Left lung (tissue), 10 donors: ENCODE data around the gene EPPIN. TPM values are rescaled to one million over a fixed set of nuclear protein-coding genes. Genes with fewer than 3 reads are reported as not detected.

Experiments used
- ATAC-seq: fragments of 200-7000 bp; cut with Tn5 transposase; one replicate; pipeline ENCODE4 v1.9.1; 2020; ENCODE audit warnings: moderate library complexity
- DNase-seq, 4 donors: peaks; one replicate each; pipeline ENCODE4 v3.0.0-alpha.2; 2013 to 2020
- H3K27ac ChIP-seq, 2 donors: fragments of 200-600 bp; sonication (generic) in 1 of 2; one replicate each; pipeline versions ENCODE4 v1.5.0 to v1.8.0; 2020 to 2021
- H3K27me3 ChIP-seq, 2 donors: fragments of 200-600 bp; sonication (generic) in 1 of 2; one replicate each; pipeline versions ENCODE4 v1.5.0 to v1.8.0; 2020 to 2021
- H3K36me3 ChIP-seq, 2 donors: fragments of 200-600 bp; sonication (generic) in 1 of 2; one replicate each; pipeline versions ENCODE4 v1.5.0 to v1.8.0; 2020 to 2021
- H3K4me1 ChIP-seq, 2 donors: fragments of 200-600 bp; one replicate each; pipeline ENCODE4 v1.8.0; 2021
- H3K4me3 ChIP-seq, 2 donors: fragments of 200-600 bp; sonication (generic) in 1 of 2; one replicate each; pipeline versions ENCODE4 v1.5.0 to v1.8.0; 2020 to 2021; ENCODE audit warnings: mild to moderate bottlenecking in 1 of 2
- H3K9me3 ChIP-seq, 2 donors: fragments of 200-600 bp; sonication (generic) in 1 of 2; one replicate each; pipeline versions ENCODE4 v1.5.0 to v1.8.0; 2020 to 2021
- intact Hi-C, 2 donors: fragments of 100-400 bp; cut with DNase I; formaldehyde crosslinking; loops; one replicate each; pipeline versions ENCODE4 v1.11.2 to v1.14.2; 2022
- polyA plus RNA-seq, 6 donors: library from polyadenylated mRNA; unstranded; fragments of 120-200 nt; gene quantifications; one replicate each; pipeline ENCODE4 v1.2.1, GENCODE V29; 2013; ENCODE audit not compliant: insufficient read length in 6 of 6
- total RNA-seq, 2 donors: library from RNA; stranded (reverse); fragmentation: NEBNext Ultra II Directional; extraction: Animal tissue kit (Norgen Biotek cat#: 25700); gene quantifications; one replicate each; pipeline ENCODE4 v1.2.1, GENCODE V29; 2021
- TF ChIP-seq, protein P1 (sequence below), 2 donors: fragments of 200-600 bp; sonication (generic) in 1 of 2; IDR thresholded peaks; one replicate each; pipeline versions ENCODE4 v1.5.0 to v1.8.0; 2021; ENCODE audit warnings: antibody characterized with exemption in 2 of 2
- donor health status: DM: no; HTN: yes; CAD: no.
- donor health status: DM: no; HTN: no; CAD: no.

Gene EPPIN
- total and polyA plus RNA-seq, 8 donors: 0.10 to 0.37 (median 0.20) TPM; not detected in 2

DNA sequence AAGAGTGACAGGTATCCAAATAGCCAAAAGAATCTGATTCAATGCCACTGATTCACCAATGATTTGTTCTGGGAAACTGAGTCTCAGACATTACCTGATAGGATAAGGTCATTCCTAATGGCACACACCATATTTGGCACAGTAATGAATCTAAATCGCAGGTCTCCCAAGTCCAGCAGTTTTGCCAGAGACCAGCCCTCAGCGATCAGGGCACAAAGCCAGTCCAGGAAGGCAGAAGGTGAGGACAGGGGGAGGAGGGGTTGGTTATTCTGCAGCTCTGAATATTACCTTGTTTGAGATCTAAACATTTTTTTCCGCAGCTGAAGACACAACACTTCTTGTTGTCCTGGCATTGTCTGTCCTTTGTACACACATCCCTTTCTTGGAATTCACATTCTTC is 1.9 kb downstream of the EPPIN start:
- Histone ChIP-seq H3K9me3 (no peaks in the 10 kb centered on the region), H3K36me3 (no peaks in the 10 kb centered on the region), H3K4me1 (no peaks in the 10 kb centered on the region), H3K4me3 (no peak overlapping the region), H3K27ac (no peak overlapping the region), H3K27me3 (peaks cover 0 to 30% of the 10 kb centered on the region in 2 donors)
- ATAC-seq (no peak), DNase-seq (no peak)
- TF ChIP-seq, protein P1, sequence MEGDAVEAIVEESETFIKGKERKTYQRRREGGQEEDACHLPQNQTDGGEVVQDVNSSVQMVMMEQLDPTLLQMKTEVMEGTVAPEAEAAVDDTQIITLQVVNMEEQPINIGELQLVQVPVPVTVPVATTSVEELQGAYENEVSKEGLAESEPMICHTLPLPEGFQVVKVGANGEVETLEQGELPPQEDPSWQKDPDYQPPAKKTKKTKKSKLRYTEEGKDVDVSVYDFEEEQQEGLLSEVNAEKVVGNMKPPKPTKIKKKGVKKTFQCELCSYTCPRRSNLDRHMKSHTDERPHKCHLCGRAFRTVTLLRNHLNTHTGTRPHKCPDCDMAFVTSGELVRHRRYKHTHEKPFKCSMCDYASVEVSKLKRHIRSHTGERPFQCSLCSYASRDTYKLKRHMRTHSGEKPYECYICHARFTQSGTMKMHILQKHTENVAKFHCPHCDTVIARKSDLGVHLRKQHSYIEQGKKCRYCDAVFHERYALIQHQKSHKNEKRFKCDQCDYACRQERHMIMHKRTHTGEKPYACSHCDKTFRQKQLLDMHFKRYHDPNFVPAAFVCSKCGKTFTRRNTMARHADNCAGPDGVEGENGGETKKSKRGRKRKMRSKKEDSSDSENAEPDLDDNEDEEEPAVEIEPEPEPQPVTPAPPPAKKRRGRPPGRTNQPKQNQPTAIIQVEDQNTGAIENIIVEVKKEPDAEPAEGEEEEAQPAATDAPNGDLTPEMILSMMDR (IDR thresholded peaks at IDR 0.05): no peak
- intact Hi-C loops: no loop called here

DNA sequence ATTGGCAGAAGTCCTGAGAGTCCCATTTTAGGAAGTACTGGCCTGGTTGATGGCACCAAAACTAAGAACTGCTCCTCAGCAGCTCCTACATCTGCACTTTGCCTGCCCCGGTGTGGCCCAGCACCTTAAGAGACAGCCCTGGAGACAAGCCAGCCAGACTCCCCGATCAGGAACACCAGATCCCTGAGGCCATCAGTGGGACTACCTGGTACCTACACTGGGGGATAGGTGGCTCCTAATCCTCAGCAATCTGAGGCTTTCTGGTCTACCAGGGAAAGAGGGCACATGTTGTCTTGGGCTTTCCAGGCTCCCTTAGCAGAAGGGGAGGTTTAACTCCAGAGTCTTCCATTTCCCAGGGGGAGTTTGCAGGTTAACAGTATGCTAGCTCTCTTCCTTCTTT is 7.8 kb downstream of the EPPIN start, which contains the start of gene WFDC6:
TSS of gene WFDC6 (minus strand) at position 101 of the 400 bp plus-strand sequence. CDS start at position 26, 75 bp downstream.
- ATAC-seq (no peak), DNase-seq (no peak)
- no peak within 1 kb of the TSS for H3K4me3 ChIP-seq
- peaks cover 0 to 65% of the 10 kb centered on the region in 2 donors for H3K27me3 ChIP-seq
- H3K9me3 ChIP-seq: no peaks in the 10 kb centered on the region
- no peaks in the 10 kb centered on the region for H3K36me3 ChIP-seq
- intact Hi-C loops: no loop called here
- H3K27ac ChIP-seq: no peak within 1 kb of the TSS
- TF ChIP-seq, protein P1 (IDR thresholded peaks at IDR 0.05): no peak
- H3K4me1 ChIP-seq: no peaks in the 10 kb centered on the region

DNA sequence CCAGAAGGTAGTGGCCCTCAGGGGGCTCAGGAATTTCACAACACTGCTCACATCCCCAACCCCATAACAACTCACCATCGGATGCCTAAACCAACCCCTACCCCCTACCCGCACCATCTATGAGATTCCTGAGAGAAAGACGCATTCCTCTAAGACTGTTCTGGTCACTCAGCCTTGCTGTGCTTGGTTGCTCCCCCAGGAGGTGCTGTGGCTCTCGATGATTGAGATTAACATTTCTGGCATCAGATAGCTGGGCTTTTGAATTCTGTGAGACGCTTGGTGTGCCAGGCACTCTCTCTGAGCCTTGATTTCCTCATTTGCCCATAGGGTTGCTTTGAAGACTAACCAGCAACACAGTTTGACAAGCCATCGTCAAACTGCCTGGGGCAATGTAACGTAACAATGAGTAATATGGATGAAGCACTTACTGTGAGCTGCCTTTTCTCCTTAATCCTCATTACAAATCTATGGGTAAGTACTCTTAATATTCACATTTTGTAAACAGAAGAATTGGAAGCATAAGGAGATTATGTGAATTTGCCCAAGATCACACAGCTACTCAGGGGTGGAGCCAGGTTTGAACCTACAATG is 8.9 kb downstream of the EPPIN start:
- TF ChIP-seq, protein P1 (IDR thresholded peaks at IDR 0.05): no peak
- Histone ChIP-seq H3K36me3 (no peaks in the 10 kb centered on the region), H3K4me1 (no peaks in the 10 kb centered on the region), H3K4me3 (no peak overlapping the region), H3K9me3 (no peaks in the 10 kb centered on the region), H3K27ac (no peak overlapping the region), H3K27me3 (peaks cover 0 to 57% of the 10 kb centered on the region in 2 donors)
- DNase-seq: no peak
- intact Hi-C loops: no loop called here
- ATAC-seq: no peak

DNA sequence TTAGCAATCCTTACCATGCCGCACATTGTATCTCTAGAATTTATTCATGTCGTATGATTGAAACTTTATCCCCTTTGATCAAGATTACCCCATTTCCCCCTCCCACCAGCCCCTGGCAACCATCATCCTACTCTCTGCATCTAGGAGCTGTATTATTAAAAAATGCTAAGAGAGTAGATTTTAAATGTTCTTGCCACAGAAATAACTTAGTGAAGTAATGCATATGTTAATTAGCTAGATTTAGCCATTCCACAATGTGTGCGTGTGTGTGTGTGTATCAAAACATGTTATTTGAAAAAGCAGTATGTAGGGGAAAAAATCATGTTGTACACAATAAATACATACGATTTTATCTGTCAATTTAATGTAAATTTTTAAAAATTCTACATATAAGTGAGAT is 19.9 kb downstream of the EPPIN start:
- no peaks in the 10 kb centered on the region for H3K36me3 ChIP-seq
- no peak for DNase-seq
- H3K27ac ChIP-seq: no peak overlapping the region
- no peak for ATAC-seq
- no peaks in the 10 kb centered on the region for H3K4me1 ChIP-seq
- TF ChIP-seq, protein P1 (IDR thresholded peaks at IDR 0.05): no peak
- H3K9me3 ChIP-seq: no peaks in the 10 kb centered on the region
- H3K4me3 ChIP-seq: no peak overlapping the region
- intact Hi-C loops: no loop called here
- H3K27me3 ChIP-seq: peaks cover 0 to 50% of the 10 kb centered on the region in 2 donors

DNA sequence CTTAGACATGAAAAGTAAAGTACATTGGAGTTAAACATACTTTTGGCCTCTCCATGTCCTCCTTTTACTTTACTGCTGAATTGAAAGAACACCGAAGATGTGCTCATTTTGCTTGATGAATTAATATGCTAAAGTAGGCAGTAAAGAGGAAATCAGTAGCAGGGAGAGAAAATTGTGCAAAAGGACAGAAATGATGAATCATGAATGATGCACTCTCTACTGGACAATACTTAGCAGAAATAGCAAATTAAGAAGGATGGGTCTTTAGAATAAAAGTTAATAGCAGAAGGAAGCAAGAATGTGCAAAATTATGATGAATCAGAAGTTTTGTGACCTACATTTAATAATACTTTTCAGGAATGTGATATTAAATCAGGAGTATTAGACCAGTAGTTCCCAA is 23.4 kb downstream of the EPPIN start:
- no peaks in the 10 kb centered on the region for H3K36me3 ChIP-seq
- intact Hi-C loops: no loop called here
- TF ChIP-seq, protein P1 (IDR thresholded peaks at IDR 0.05): no peak
- ATAC-seq: no peak
- no peak overlapping the region for H3K4me3 ChIP-seq
- H3K27ac ChIP-seq: no peak overlapping the region
- no peaks in the 10 kb centered on the region for H3K4me1 ChIP-seq
- H3K27me3 ChIP-seq: peaks cover 0 to 34% of the 10 kb centered on the region in 2 donors
- DNase-seq: no peak
- no peaks in the 10 kb centered on the region for H3K9me3 ChIP-seq
